Measurements from ENCODE around the gene CHCHD3.

Gene CHCHD3

DNA sequence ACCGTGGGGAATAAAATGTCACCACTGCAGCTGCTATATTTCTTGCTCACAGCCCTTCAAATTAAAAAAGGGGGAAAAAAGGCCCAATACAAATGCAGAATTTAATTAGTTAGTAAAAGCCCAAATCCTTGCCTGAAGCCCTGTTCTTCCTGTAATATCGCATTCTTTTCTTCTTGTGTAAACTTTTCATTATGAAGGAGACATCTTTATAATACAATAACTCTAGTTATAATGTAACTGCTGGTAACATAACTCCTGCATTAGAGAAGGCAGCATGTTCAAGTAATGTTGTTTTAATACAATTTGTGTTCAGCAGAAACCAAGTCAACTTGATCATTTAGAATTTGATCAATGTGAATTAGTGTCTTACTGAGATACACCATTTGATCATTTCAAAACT is 250.9 kb downstream of the CHCHD3 start:
- Histone ChIP-seq H3K79me2 (ENCODE audit: low read length) (no peaks in the 10 kb centered on the region), H3K4me2 (ENCODE audit: low read length) (no peak overlapping the region), H2AFZ (ENCODE audit: low read depth, low read length) (no peak overlapping the region), H4K20me1 (ENCODE audit: insufficient read depth, low read length) (no peaks in the 10 kb centered on the region), H3K36me3 (replicated peaks; ENCODE audit: low read depth, low read length) (no peaks in the 10 kb centered on the region), H3K9me3 (ENCODE audit: insufficient read depth, low read length) (no peaks in the 10 kb centered on the region), H3K4me3 (ENCODE audit: low read length) (no peak overlapping the region), H3K27ac (ENCODE audit: low read length) (no peak overlapping the region), H3K27me3 (ENCODE audit: low read depth, low read length) (no peaks in the 10 kb centered on the region), H3K4me1 (ENCODE audit: low read length) (peaks cover 7% of the 10 kb centered on the region; the same call in 1 of the 2 replicates), H3K9ac (ENCODE audit: low read length) (no peak overlapping the region)
- TF ChIP-seq EZH2phosphoT487 (IDR thresholded peaks at IDR 0.05; ENCODE audit: low read depth) (no peak), CTCF (IDR thresholded peaks at IDR 0.05; ENCODE audit: low read depth, low read length) (no peak)

DNA sequence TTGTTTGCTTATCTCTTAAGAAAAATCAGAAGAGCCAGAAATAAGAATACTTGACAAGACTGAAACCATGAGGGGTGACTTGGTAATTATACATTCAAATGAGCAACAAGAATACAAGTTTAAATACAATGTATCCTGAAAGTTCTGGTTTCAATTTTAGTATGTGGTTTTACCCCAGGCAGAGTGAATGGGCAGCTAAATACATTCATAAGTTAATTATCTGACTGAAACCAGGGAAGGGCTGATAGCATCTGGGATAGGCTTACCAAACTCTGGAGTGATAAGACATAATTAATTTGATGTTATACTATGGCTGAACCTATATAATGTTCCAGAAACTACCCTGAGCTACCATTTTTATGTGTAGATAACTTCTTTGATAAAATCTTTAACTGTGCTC is 253.4 kb downstream of the CHCHD3 start:
- Histone ChIP-seq H3K36me3 (replicated peaks; ENCODE audit: low read depth, low read length) (no peaks in the 10 kb centered on the region), H3K4me2 (ENCODE audit: low read length) (no peak overlapping the region), H4K20me1 (ENCODE audit: insufficient read depth, low read length) (no peaks in the 10 kb centered on the region), H3K27me3 (ENCODE audit: low read depth, low read length) (no peaks in the 10 kb centered on the region), H3K4me1 (ENCODE audit: low read length) (peaks cover 7% of the 10 kb centered on the region; the same call in 1 of the 2 replicates), H3K4me3 (ENCODE audit: low read length) (no peak overlapping the region), H3K9me3 (ENCODE audit: insufficient read depth, low read length) (no peaks in the 10 kb centered on the region), H3K79me2 (ENCODE audit: low read length) (no peaks in the 10 kb centered on the region), H2AFZ (ENCODE audit: low read depth, low read length) (no peak overlapping the region), H3K27ac (ENCODE audit: low read length) (no peak overlapping the region), H3K9ac (ENCODE audit: low read length) (no peak overlapping the region)
- TF ChIP-seq EZH2phosphoT487 (IDR thresholded peaks at IDR 0.05; ENCODE audit: low read depth): no peak
- TF ChIP-seq CTCF (IDR thresholded peaks at IDR 0.05; ENCODE audit: low read depth, low read length): no peak

GRCh38 chr7:132825932-132826835 is 255.7 kb downstream of the CHCHD3 start:
- H3K79me2 ChIP-seq (ENCODE audit: low read length): no peaks in the 10 kb centered on the region

More at GRCh38 chr7:132825932-132826835, 255.7 kb downstream of the CHCHD3 start:
- Histone ChIP-seq H3K27ac (ENCODE audit: low read length) (no peak overlapping the region), H3K4me3 (ENCODE audit: low read length) (no peak overlapping the region), H3K36me3 (replicated peaks; ENCODE audit: low read depth, low read length) (no peaks in the 10 kb centered on the region), H3K27me3 (ENCODE audit: low read depth, low read length) (no peaks in the 10 kb centered on the region), H4K20me1 (ENCODE audit: insufficient read depth, low read length) (no peaks in the 10 kb centered on the region), H3K9ac (ENCODE audit: low read length) (no peak overlapping the region), H3K4me2 (ENCODE audit: low read length) (no peak overlapping the region), H3K9me3 (ENCODE audit: insufficient read depth, low read length) (no peaks in the 10 kb centered on the region), H2AFZ (ENCODE audit: low read depth, low read length) (no peak overlapping the region), H3K4me1 (ENCODE audit: low read length) (peaks cover 7% of the 10 kb centered on the region; the same call in 1 of the 2 replicates)
- TF ChIP-seq EZH2phosphoT487 (IDR thresholded peaks at IDR 0.05; ENCODE audit: low read depth) (no peak), CTCF (IDR thresholded peaks at IDR 0.05; ENCODE audit: low read depth, low read length) (no peak)
